Erythroblast (primary cell): ENCODE results near the gene RBFOX2.

Source experiments
- GATA1 ChIP-seq: IDR thresholded peaks from 2 replicates; pipeline ENCODE4 v1.6.1; 2011; ENCODE audit warnings: low read depth, mild to moderate bottlenecking, control low read depth, low read length, moderate library complexity
- POLR2A ChIP-seq: IDR thresholded peaks from 2 replicates; pipeline ENCODE4 v1.6.1; 2011; ENCODE audit warnings: mild to moderate bottlenecking, low read length

- no peak for TF ChIP-seq POLR2A
- no peak for TF ChIP-seq GATA1
Measured at GRCh38 chr22:35835267-35835997, 193.2 kb downstream of the RBFOX2 start.
